Panc1 (cell line): Measurements from ENCODE around the gene MEGF8. TPM values are rescaled to one million over a fixed set of nuclear protein-coding genes. Genes with fewer than 3 reads are reported as not detected.

Experiments
- ATAC-seq: fragments of 200-7000 bp; cut with Tn5 transposase; 2 replicates; pipeline ENCODE4 v1.9.1; 2020; ENCODE audit warnings: mild to moderate bottlenecking, moderate library complexity
- BruUV-seq: library from RNA; stranded (reverse); fragments of 400-500 nt; replicated peaks from 2 replicates; lab custom pipeline; 2021; lab: Mats Ljungman, UMichigan
- CTCF ChIA-PET: fragments of 300-600 bp; sonication (Branson Sonifier 250); formaldehyde crosslinking; loops from one replicate; lab custom pipeline; 2022; ENCODE audit warnings: antibody characterized with exemption; lab: Charles Lee
- POLR2A ChIA-PET: fragments of 300-600 bp; sonication (Branson Sonifier 250); formaldehyde crosslinking; loops from one replicate; lab custom pipeline; 2022; ENCODE audit warnings: antibody characterized with exemption; lab: Charles Lee
- DNase-seq: peaks from one replicate; pipeline ENCODE4 v3.0.0-alpha.2; 2010; ENCODE audit warnings: low read depth, low spot score
- H3K27ac ChIP-seq: 2 replicates; pipeline ENCODE4 v1.5.1; 2011; ENCODE audit warnings: mild to moderate bottlenecking, low read length, inconsistent platforms
- H3K27me3 ChIP-seq: fragments of 200-500 bp; sonication (Bioruptor generic); 2 replicates; pipeline ENCODE4 v1.6.0; 2014; ENCODE audit warnings: low read length, inconsistent platforms; ENCODE audit not compliant: control insufficient read depth, insufficient read depth
- H3K36me3 ChIP-seq: fragments of 200-500 bp; sonication (Bioruptor generic); 2 replicates; pipeline ENCODE4 v1.5.1; 2014; ENCODE audit warnings: inconsistent platforms, mild to moderate bottlenecking, low read length, moderate library complexity; ENCODE audit not compliant: control insufficient read depth, insufficient read depth
- H3K4me1 ChIP-seq: 2 replicates; pipeline ENCODE4 v1.5.1; 2011; ENCODE audit warnings: inconsistent platforms, mild to moderate bottlenecking, low read length, moderate library complexity; ENCODE audit not compliant: control insufficient read depth, insufficient read depth
- H3K4me3 ChIP-seq, 2 experiments: 2 replicates each; pipeline ENCODE4 v1.5.1; 2011 to 2012; ENCODE audit warnings: low read depth in 2 of 2, low read length in 2 of 2, mild to moderate bottlenecking in 2 of 2, inconsistent platforms in 1 of 2, moderate library complexity in 1 of 2
- H3K9me3 ChIP-seq: fragments of 200-500 bp; sonication (Bioruptor generic); 2 replicates; pipeline ENCODE4 v1.5.1; 2014; ENCODE audit warnings: low read depth, mild to moderate bottlenecking, inconsistent platforms, low read length, moderate library complexity; ENCODE audit not compliant: control insufficient read depth, insufficient read depth
- CTCF ChIP-seq: fragments of 450-650 bp; IDR thresholded peaks from 2 replicates; pipeline ENCODE4 v1.5.1; 2017; ENCODE audit warnings: mild to moderate bottlenecking
- POLR2AphosphoS5 ChIP-seq: IDR thresholded peaks from 2 replicates; pipeline ENCODE4 v1.6.1; 2012; ENCODE audit warnings: mild to moderate bottlenecking, low read depth, low read length, moderate library complexity
- REST ChIP-seq, 2 experiments: IDR thresholded peaks; 2 replicates each; pipeline ENCODE4 v1.6.1; 2011 to 2012; ENCODE audit warnings: low read depth in 2 of 2, control low read depth in 1 of 2, low read length in 1 of 2, mild to moderate bottlenecking in 1 of 2, moderate library complexity in 1 of 2; ENCODE audit not compliant: insufficient read depth in 1 of 2
- SIN3A ChIP-seq: IDR thresholded peaks from 2 replicates; pipeline ENCODE4 v1.6.1; 2012; ENCODE audit warnings: low read depth, mild to moderate bottlenecking, low read length, moderate library complexity, borderline replicate concordance; ENCODE audit not compliant: insufficient read depth
- TCF7L2 ChIP-seq: IDR thresholded peaks from 2 replicates; pipeline ENCODE4 v1.6.1; 2011; ENCODE audit warnings: mild to moderate bottlenecking, low read depth, low read length, inconsistent platforms
- in situ Hi-C: cut with HindIII; loops from 2 replicates; pipeline ENCODE4 v1.10.0; 2016; ENCODE audit warnings: low sequenced_read_pairs, low pct_unique_long_range_greater_than_20kb
- intact Hi-C: fragments of 100-400 bp; cut with micrococcal nuclease; formaldehyde crosslinking; loops from one replicate; pipeline ENCODE4 v1.10.0; 2022; ENCODE audit not compliant: unreplicated experiment
- total RNA-seq: library from RNA; stranded (reverse); gene quantifications from one replicate; pipeline ENCODE4 v1.2.1, GENCODE V29; 2021; ENCODE audit not compliant: unreplicated experiment

MEGF8 gene
- total RNA-seq, 1 experiment from 2014 or later: 14.2 TPM

GRCh38 chr19:42360787-42361544 lies 35.5 kb downstream of the MEGF8 start:
- Histone ChIP-seq H3K9me3 (no peaks in the 10 kb centered on the region), H3K4me1 (no peaks in the 10 kb centered on the region), H3K27ac (no peak overlapping the region), H3K4me3 (no peak overlapping the region), H3K36me3 (no peaks in the 10 kb centered on the region), H3K27me3 (no peaks in the 10 kb centered on the region)
- no peak for ATAC-seq
- TF ChIP-seq REST (IDR thresholded peaks at IDR 0.05; ENCODE audit: insufficient read depth in 1 of 2, low read depth in 2 of 2, low read length in 1 of 2): no peak
- no peak for TF ChIP-seq CTCF
- no peak for TF ChIP-seq POLR2AphosphoS5
- TF ChIP-seq TCF7L2: no peak
- no peak for TF ChIP-seq SIN3A
- ChIA-PET CTCF (interaction anchor here (0.6 kb wide), 1 partner anchor 1755 kb away, joined by 3 read pairs; no protein-coding TSS in a partner anchor), POLR2A (no interaction called here)
- DNase-seq: no peak
- BruUV-seq: no TSS peak
- in situ Hi-C loops: no loop called here
- intact Hi-C loops: no loop called here

- Histone ChIP-seq H3K36me3 (no peaks in the 10 kb centered on the region), H3K4me1 (no peaks in the 10 kb centered on the region), H3K27me3 (no peaks in the 10 kb centered on the region), H3K4me3 (no peak overlapping the region), H3K27ac (no peak overlapping the region), H3K9me3 (no peaks in the 10 kb centered on the region)
- intact Hi-C loops: no loop called here
- no TSS peak for BruUV-seq
- no peak for TF ChIP-seq REST (IDR thresholded peaks at IDR 0.05; ENCODE audit: insufficient read depth in 1 of 2, low read depth in 2 of 2, low read length in 1 of 2)
- no peak for TF ChIP-seq CTCF
- no peak for TF ChIP-seq POLR2AphosphoS5
- TF ChIP-seq TCF7L2: no peak
- TF ChIP-seq SIN3A: no peak
- ATAC-seq: no peak
- in situ Hi-C loops: no loop called here
- POLR2A ChIA-PET: no interaction called here
- DNase-seq: no peak
- CTCF ChIA-PET: interaction anchor here (0.6 kb wide), 1 partner anchor 1756 kb away, joined by 3 read pairs; no protein-coding TSS in a partner anchor
Measured at GRCh38 chr19:42361545-42361910, 36.1 kb downstream of the MEGF8 start.
